IMR-90 (cell line): ENCODE data around the gene HYOU1. TPM values are rescaled to one million over a fixed set of nuclear protein-coding genes. Genes with fewer than 3 reads are reported as not detected.
A peak's percentile ranks its signal among the peaks of the same experiment; 100 is the strongest.

Source experiments
- ATAC-seq: fragments of 200-7000 bp; cut with Tn5 transposase; 2 replicates; pipeline ENCODE4 v1.9.1; 2020; ENCODE audit warnings: low read depth, mild to moderate bottlenecking, moderate library complexity
- Bru-seq: library from RNA; stranded (reverse); fragments of 400-500 nt; gene quantifications from one replicate; lab custom pipeline; 2021; lab: Mats Ljungman, UMichigan
- BruChase-seq, 2 experiments: library from RNA; stranded (reverse); fragments of 400-500 nt; gene quantifications; one replicate each; lab custom pipeline; 2021; lab: Mats Ljungman, UMichigan
- BruUV-seq: library from RNA; stranded (reverse); fragments of 400-500 nt; replicated peaks from 2 replicates; lab custom pipeline; 2021; lab: Mats Ljungman, UMichigan
- CTCF ChIA-PET: fragments of 300-600 bp; formaldehyde crosslinking; extraction: SDS; loops from one replicate; lab custom pipeline; 2021; ENCODE audit warnings: antibody characterized with exemption; lab: Yijun Ruan, JAX
- POLR2A ChIA-PET: fragments of 300-600 bp; sonication (Branson Sonifier 250); formaldehyde crosslinking; loops from one replicate; lab custom pipeline; 2022; ENCODE audit warnings: antibody characterized with exemption; ENCODE audit not compliant: unreplicated experiment; lab: Charles Lee
- DNase-seq: peaks from one replicate; pipeline ENCODE4 v3.0.0; 2013
- H2AFZ ChIP-seq: replicated peaks from 2 replicates; pipeline ENCODE3; 2013; ENCODE audit warnings: low read length, mild to moderate bottlenecking; ENCODE audit not compliant: poor library complexity
- H2AK5ac ChIP-seq: 2 replicates; pipeline ENCODE4 v1.6.1; 2013; ENCODE audit warnings: low read depth, low read length, inconsistent platforms
- H2AK9ac ChIP-seq: replicated peaks from 2 replicates; pipeline ENCODE3; 2013; ENCODE audit warnings: mild to moderate bottlenecking, low read depth, low read length, moderate library complexity; ENCODE audit not compliant: poor library complexity
- H2BK120ac ChIP-seq: 2 replicates; pipeline ENCODE4 v1.6.1; 2013; ENCODE audit warnings: low read depth, low read length, inconsistent platforms
- H2BK15ac ChIP-seq: 3 replicates; pipeline ENCODE4 v1.6.1; 2013; ENCODE audit warnings: low read depth, low read length, inconsistent platforms
- H2BK20ac ChIP-seq: 2 replicates; pipeline ENCODE4 v1.6.1; 2013; ENCODE audit warnings: low read depth, mild to moderate bottlenecking, inconsistent platforms, low read length, moderate library complexity
- H2BK5ac ChIP-seq: 2 replicates; pipeline ENCODE4 v1.6.1; 2013; ENCODE audit warnings: mild to moderate bottlenecking, low read depth, low read length, inconsistent platforms; ENCODE audit not compliant: poor library complexity, severe bottlenecking
- H3K14ac ChIP-seq: replicated peaks from 2 replicates; pipeline ENCODE4 v1.6.1; 2013; ENCODE audit warnings: low read depth, low read length, inconsistent platforms
- H3K18ac ChIP-seq: 2 replicates; pipeline ENCODE4 v1.6.1; 2013; ENCODE audit warnings: low read depth, low read length, control low read depth
- H3K23ac ChIP-seq: 2 replicates; pipeline ENCODE4 v1.6.1; 2013; ENCODE audit warnings: low read depth, low read length, inconsistent platforms
- H3K27ac ChIP-seq: 2 replicates; pipeline ENCODE4 v1.5.1; 2013; ENCODE audit warnings: mild to moderate bottlenecking, control low read depth, low read length; ENCODE audit not compliant: insufficient read depth
- H3K27me3 ChIP-seq: 2 replicates; pipeline ENCODE4 v1.6.1; 2013; ENCODE audit warnings: low read length; ENCODE audit not compliant: control insufficient read depth, insufficient read depth
- H3K36me3 ChIP-seq: 2 replicates; pipeline ENCODE4 v1.6.1; 2013; ENCODE audit warnings: low read length, mixed read lengths; ENCODE audit not compliant: control insufficient read depth, insufficient read depth
- H3K4ac ChIP-seq: 2 replicates; pipeline ENCODE4 v1.6.1; 2013; ENCODE audit warnings: low read depth, low read length, inconsistent platforms
- H3K4me1 ChIP-seq: 2 replicates; pipeline ENCODE4 v1.6.1; 2013; ENCODE audit warnings: low read length, mixed read lengths; ENCODE audit not compliant: control insufficient read depth, insufficient read depth
- H3K4me2 ChIP-seq: 2 replicates; pipeline ENCODE4 v1.6.1; 2013; ENCODE audit warnings: low read depth, mild to moderate bottlenecking, control low read depth, low read length, moderate library complexity
- H3K4me3 ChIP-seq: 2 replicates; pipeline ENCODE4 v1.5.1; 2013; ENCODE audit warnings: low read depth, mild to moderate bottlenecking, control low read depth, low read length, moderate library complexity; ENCODE audit not compliant: insufficient read depth
- H3K56ac ChIP-seq: 2 replicates; pipeline ENCODE4 v1.6.1; 2013; ENCODE audit warnings: low read length, inconsistent platforms; ENCODE audit not compliant: insufficient read depth; ENCODE audit errors: extremely low read depth
- H3K79me1 ChIP-seq, 2 experiments: 2 replicates each; pipeline ENCODE4 v1.6.1; 2013; ENCODE audit warnings: low read length in 2 of 2, inconsistent platforms in 1 of 2, low read depth in 1 of 2
- H3K9ac ChIP-seq: 2 replicates; pipeline ENCODE4 v1.6.1; 2013; ENCODE audit warnings: low read depth, low read length, control low read depth
- H3K9me1 ChIP-seq: 2 replicates; pipeline ENCODE4 v1.6.1; 2013; ENCODE audit warnings: low read length, inconsistent platforms; ENCODE audit not compliant: insufficient read depth
- H3K9me3 ChIP-seq: 2 replicates; pipeline ENCODE4 v1.6.1; 2013; ENCODE audit warnings: low read length; ENCODE audit not compliant: control insufficient read depth, insufficient read depth
- H4K20me1 ChIP-seq: 2 replicates; pipeline ENCODE4 v1.6.1; 2013; ENCODE audit warnings: low read length, inconsistent platforms; ENCODE audit not compliant: insufficient read depth
- H4K5ac ChIP-seq: 2 replicates; pipeline ENCODE4 v1.6.1; 2013; ENCODE audit warnings: mild to moderate bottlenecking, low read depth, low read length, control low read depth
- H4K8ac ChIP-seq, 2 experiments: 2 replicates each; pipeline ENCODE4 v1.6.1; 2013; ENCODE audit warnings: low read depth in 2 of 2, low read length in 2 of 2, control low read depth in 1 of 2, inconsistent platforms in 1 of 2
- H4K91ac ChIP-seq: 2 replicates; pipeline ENCODE4 v1.6.1; 2013; ENCODE audit warnings: low read depth, low read length, inconsistent platforms; ENCODE audit not compliant: insufficient read depth
- CEBPB ChIP-seq: IDR thresholded peaks from 2 replicates; pipeline ENCODE4 v1.6.1; 2012; ENCODE audit warnings: low read depth, low read length, improper control_type of control experiment
- POLR2A ChIP-seq: IDR thresholded peaks from 2 replicates; pipeline ENCODE4 v1.6.1; 2012; ENCODE audit warnings: mild to moderate bottlenecking, low read depth, low read length
- RCOR1 ChIP-seq: IDR thresholded peaks from 2 replicates; pipeline ENCODE4 v1.6.1; 2012; ENCODE audit warnings: mild to moderate bottlenecking, low read length, improper control_type of control experiment; ENCODE audit not compliant: insufficient replicate concordance
- SMC3 ChIP-seq: fragments of 150-350 bp; IDR thresholded peaks from 2 replicates; pipeline ENCODE4 v1.6.1; 2016; ENCODE audit warnings: low read depth, mild to moderate bottlenecking, antibody characterized with exemption, low read length, moderate library complexity
- WGBS, 2 experiments: methylation state at CpG; one replicate each; pipeline versions ENCODE4 v1.1.5 to v1.1.7; 2013; ENCODE audit warnings: missing lambda C conversion rate in 2 of 2; ENCODE audit not compliant: insufficient read length in 1 of 2; ENCODE audit errors: extremely low coverage in 2 of 2; 5-methylcytosine and 5-hydroxymethylcytosine counted together
- dilution Hi-C: fragments of 300-500 bp; cut with HindIII; formaldehyde crosslinking; loops from one replicate; pipeline ENCODE4 v1.14.3; 2018; ENCODE audit warnings: low sequenced_read_pairs; ENCODE audit not compliant: unreplicated experiment
- in situ Hi-C: fragments of 300-500 bp; cut with MboI; formaldehyde crosslinking; loops from 3 replicates; pipeline ENCODE4 v1.14.3; 2019; ENCODE audit warnings: low sequenced_read_pairs, inconsistent platforms, mixed read lengths
- intact Hi-C: fragments of 100-400 bp; cut with micrococcal nuclease; formaldehyde crosslinking; loops from 2 replicates; pipeline ENCODE4 v1.10.0; 2022
- long read RNA-seq: library from polyadenylated mRNA; unstranded; transcript quantifications from one replicate; pipeline ENCODE4 v2.0.0, GENCODE V29; 2021; ENCODE audit not compliant: unreplicated experiment
- polyA plus RNA-seq, 3 experiments: library from polyadenylated mRNA; depleted of rRNA; stranded (reverse); fragments of >200 nt; gene quantifications; 2 replicates each; pipeline ENCODE4 v1.2.3, GENCODE V29; 2012; ENCODE audit warnings: low replicate concordance in 1 of 3
- total RNA-seq: library from RNA; depleted of rRNA; stranded (reverse); fragments of >200 nt; gene quantifications from 2 replicates; pipeline ENCODE4 v1.2.3, GENCODE V29; 2012; rRNA removed
- TF ChIP-seq, protein P1 (sequence below): fragments of 150-350 bp; IDR thresholded peaks from 2 replicates; pipeline ENCODE4 v1.6.1; 2017; ENCODE audit warnings: mild to moderate bottlenecking, antibody characterized with exemption, low read length, low read depth
- TF ChIP-seq, protein P2 (sequence below): conservative IDR thresholded peaks from 2 replicates; pipeline ENCODE4 v1.5.1; 2012; ENCODE audit warnings: mild to moderate bottlenecking, low read depth, low read length, improper control_type of control experiment

Gene HYOU1, protein sequence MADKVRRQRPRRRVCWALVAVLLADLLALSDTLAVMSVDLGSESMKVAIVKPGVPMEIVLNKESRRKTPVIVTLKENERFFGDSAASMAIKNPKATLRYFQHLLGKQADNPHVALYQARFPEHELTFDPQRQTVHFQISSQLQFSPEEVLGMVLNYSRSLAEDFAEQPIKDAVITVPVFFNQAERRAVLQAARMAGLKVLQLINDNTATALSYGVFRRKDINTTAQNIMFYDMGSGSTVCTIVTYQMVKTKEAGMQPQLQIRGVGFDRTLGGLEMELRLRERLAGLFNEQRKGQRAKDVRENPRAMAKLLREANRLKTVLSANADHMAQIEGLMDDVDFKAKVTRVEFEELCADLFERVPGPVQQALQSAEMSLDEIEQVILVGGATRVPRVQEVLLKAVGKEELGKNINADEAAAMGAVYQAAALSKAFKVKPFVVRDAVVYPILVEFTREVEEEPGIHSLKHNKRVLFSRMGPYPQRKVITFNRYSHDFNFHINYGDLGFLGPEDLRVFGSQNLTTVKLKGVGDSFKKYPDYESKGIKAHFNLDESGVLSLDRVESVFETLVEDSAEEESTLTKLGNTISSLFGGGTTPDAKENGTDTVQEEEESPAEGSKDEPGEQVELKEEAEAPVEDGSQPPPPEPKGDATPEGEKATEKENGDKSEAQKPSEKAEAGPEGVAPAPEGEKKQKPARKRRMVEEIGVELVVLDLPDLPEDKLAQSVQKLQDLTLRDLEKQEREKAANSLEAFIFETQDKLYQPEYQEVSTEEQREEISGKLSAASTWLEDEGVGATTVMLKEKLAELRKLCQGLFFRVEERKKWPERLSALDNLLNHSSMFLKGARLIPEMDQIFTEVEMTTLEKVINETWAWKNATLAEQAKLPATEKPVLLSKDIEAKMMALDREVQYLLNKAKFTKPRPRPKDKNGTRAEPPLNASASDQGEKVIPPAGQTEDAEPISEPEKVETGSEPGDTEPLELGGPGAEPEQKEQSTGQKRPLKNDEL
- total RNA-seq (152 and 181 TPM in 2 replicates), polyA plus RNA-seq (2012; rRNA removed) (117 and 120 TPM in 2 replicates), Bru-seq, nascent RNA (percentile 84 among the genes with signal in this experiment), BruChase-seq, experiment 1, labeled RNA remaining after a 6-hour chase (percentile 94 among the genes with signal in this experiment), BruChase-seq, experiment 2, labeled RNA remaining after a 2-hour chase (percentile 90 among the genes with signal in this experiment)
- 75.9 and 116 TPM in 2 replicates for polyA plus RNA-seq (2012; cell fraction: cytosol; rRNA removed)
- polyA plus RNA-seq (2012; cell fraction: nucleus; rRNA removed; ENCODE audit: low replicate concordance): 103 and 105 TPM in 2 replicates
- long read RNA-seq, full-length matches to known transcripts: 6 of 63 reads
- long read RNA-seq, partial matches to known transcripts: 21 of 63 reads
- long read RNA-seq, other reads (novel, unspliced or antisense): 36 of 63 reads

DNA sequence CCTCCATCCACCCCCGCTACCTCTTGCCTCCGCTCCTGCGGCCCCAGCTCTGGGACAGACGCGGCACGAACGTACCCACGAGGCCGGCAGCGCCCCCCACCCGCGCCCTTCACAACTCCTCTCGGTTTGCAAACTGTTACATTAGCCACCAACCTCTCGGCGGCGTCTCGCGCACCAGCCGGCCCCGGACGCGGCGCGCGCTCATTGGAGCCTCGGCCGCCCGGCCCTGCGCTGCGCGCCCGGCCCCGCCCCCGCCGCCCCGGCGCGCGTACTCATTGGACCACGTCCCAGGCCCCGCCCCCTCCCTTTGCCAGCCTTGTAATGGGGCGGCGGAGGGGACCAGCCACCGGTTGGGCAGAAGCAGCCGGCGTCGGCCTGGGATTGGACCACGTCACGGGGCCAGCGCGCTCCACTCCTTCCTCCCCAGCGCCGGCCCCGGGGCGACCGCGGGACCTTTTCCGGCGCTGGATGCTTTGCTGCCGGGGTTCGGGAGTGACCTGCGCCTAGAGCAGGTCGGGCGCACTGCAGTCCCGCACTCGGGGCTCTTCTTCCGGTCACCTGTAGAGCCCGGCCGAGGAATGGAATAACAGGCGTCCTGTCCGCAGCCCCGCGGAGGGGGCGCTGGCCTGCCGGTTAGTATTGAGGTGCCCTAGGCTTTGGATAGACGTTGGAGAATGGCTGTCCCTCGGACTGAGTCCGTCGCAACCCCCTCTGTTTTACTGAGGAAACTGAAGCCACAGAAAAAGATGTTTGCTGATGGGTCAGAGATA lies at the start of gene HYOU1:
Gene HYOU1, minus strand, starts transcription at position 206 of the 770 bp plus-strand sequence. CDS start 1,045 bp downstream, outside the sequence.
- H3K27me3 ChIP-seq: no peaks in the 10 kb centered on the region
- H4K20me1 ChIP-seq: 0 out of 2 replicates have a peak, but pooled peaks cover 5% of the 10 kb centered on the region
- peak within 1 kb of the TSS; percentile 59 to 78; a peak in 2 of 4 replicates for H4K8ac ChIP-seq
- peak within 1 kb of the TSS; percentile 94 for H3K14ac ChIP-seq
- no peak within 1 kb of the TSS for H4K5ac ChIP-seq
- H3K18ac ChIP-seq: no peak within 1 kb of the TSS
- dilution Hi-C loops: no loop called here
- POLR2A ChIA-PET: interaction anchor here (0.5 to 1.0 kb wide), 2 partner anchors 10 to 277 kb away, joined by 3 read pairs; partner anchors contain the start of genes RNF26 and VPS11
- TSS peak; percentile 79 for BruUV-seq
- H2BK5ac ChIP-seq: peak within 1 kb of the TSS; percentile 51
- peak within 1 kb of the TSS; percentile 52 for H3K23ac ChIP-seq
- H2AK5ac ChIP-seq: peak within 1 kb of the TSS; percentile 61
- H3K79me1 ChIP-seq: peaks cover 17 to 53% of the 10 kb centered on the region in 2 experiments
- DNase-seq (peak; percentile 93), ATAC-seq (peak; percentile 97)
- peak within 1 kb of the TSS; percentile 74 for H3K27ac ChIP-seq
- no peak within 1 kb of the TSS for H2BK120ac ChIP-seq
- peaks cover 9% of the 10 kb centered on the region for H3K9me1 ChIP-seq
- in situ Hi-C loops: no loop called here
- peaks cover 29% of the 10 kb centered on the region for H3K36me3 ChIP-seq
- H3K4me3 ChIP-seq: peak within 1 kb of the TSS; percentile 90
- CTCF ChIA-PET: no interaction called here
- peak within 1 kb of the TSS; percentile 98 for H2AFZ ChIP-seq
- peak within 1 kb of the TSS; percentile 32 for H4K91ac ChIP-seq
- peak within 1 kb of the TSS; percentile 68; the same call in 1 of the 2 replicates for H3K56ac ChIP-seq
- H3K4me2 ChIP-seq: peak within 1 kb of the TSS; percentile 83
- peak within 1 kb of the TSS; percentile 64 for H3K9ac ChIP-seq
- no peaks in the 10 kb centered on the region for H3K9me3 ChIP-seq
- intact Hi-C loops: loop anchor here (1.0 kb wide), 1 partner anchor 139 kb away; no protein-coding TSS in a partner anchor
- H2BK20ac ChIP-seq: no peak within 1 kb of the TSS
- peak within 1 kb of the TSS; percentile 97 for H2AK9ac ChIP-seq
- H3K4me1 ChIP-seq: peaks cover 4% of the 10 kb centered on the region; the same call in 1 of the 2 replicates
- 2% methylated on average over 45 of the region's 79 CpGs; no CpG with 5 or more reads in 1 of the 2 experiments for WGBS, 2 experiments
- H2BK15ac ChIP-seq: no peak within 1 kb of the TSS
- peak within 1 kb of the TSS; percentile 87 for H3K4ac ChIP-seq
- TF ChIP-seq CEBPB (0 out of 2 replicates have a peak, but pooled peaks have one; percentile 8), POLR2A (peak; percentile 92), SMC3 (no peak), RCOR1 (no peak)
- TF ChIP-seq, protein P1, sequence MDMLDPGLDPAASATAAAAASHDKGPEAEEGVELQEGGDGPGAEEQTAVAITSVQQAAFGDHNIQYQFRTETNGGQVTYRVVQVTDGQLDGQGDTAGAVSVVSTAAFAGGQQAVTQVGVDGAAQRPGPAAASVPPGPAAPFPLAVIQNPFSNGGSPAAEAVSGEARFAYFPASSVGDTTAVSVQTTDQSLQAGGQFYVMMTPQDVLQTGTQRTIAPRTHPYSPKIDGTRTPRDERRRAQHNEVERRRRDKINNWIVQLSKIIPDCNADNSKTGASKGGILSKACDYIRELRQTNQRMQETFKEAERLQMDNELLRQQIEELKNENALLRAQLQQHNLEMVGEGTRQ: peak; percentile 31; the same call in 1 of the 2 replicates
- TF ChIP-seq, protein P2, sequence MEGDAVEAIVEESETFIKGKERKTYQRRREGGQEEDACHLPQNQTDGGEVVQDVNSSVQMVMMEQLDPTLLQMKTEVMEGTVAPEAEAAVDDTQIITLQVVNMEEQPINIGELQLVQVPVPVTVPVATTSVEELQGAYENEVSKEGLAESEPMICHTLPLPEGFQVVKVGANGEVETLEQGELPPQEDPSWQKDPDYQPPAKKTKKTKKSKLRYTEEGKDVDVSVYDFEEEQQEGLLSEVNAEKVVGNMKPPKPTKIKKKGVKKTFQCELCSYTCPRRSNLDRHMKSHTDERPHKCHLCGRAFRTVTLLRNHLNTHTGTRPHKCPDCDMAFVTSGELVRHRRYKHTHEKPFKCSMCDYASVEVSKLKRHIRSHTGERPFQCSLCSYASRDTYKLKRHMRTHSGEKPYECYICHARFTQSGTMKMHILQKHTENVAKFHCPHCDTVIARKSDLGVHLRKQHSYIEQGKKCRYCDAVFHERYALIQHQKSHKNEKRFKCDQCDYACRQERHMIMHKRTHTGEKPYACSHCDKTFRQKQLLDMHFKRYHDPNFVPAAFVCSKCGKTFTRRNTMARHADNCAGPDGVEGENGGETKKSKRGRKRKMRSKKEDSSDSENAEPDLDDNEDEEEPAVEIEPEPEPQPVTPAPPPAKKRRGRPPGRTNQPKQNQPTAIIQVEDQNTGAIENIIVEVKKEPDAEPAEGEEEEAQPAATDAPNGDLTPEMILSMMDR: peak; percentile 22; the same call in 1 of the 2 replicates
